Omental fat pad (tissue), 4 donors: ENCODE data around the gene ITGAV. TPM values are rescaled to one million over a fixed set of nuclear protein-coding genes. Genes with fewer than 3 reads are reported as not detected.

Experiments used
- ATAC-seq: fragments of 150-250 bp; one replicate; pipeline ENCODE4 v1.9.1; 2016; ENCODE audit warnings: mild to moderate bottlenecking, moderate library complexity; ENCODE audit not compliant: low FRiP score
- DNase-seq: peaks from one replicate; pipeline ENCODE4 v3.0.0-alpha.2; 2019; ENCODE audit warnings: low spot score
- CTCF ChIP-seq, 3 donors: fragments of 450-650 bp; IDR thresholded peaks; one replicate each; pipeline ENCODE4 v1.5.1; 2016 to 2017; ENCODE audit warnings: antibody characterized with exemption in 3 of 3, mild to moderate bottlenecking in 3 of 3, moderate library complexity in 2 of 3
- total RNA-seq, 4 donors: library from RNA; depleted of rRNA; stranded (reverse); fragments of >200 nt; gene quantifications; one replicate each; pipeline ENCODE4 v1.1.0, GENCODE V29; 2016

ITGAV gene
- total RNA-seq, 4 donors from 2014 or later, result 81.3 to 155 (median 111) TPM

DNA sequence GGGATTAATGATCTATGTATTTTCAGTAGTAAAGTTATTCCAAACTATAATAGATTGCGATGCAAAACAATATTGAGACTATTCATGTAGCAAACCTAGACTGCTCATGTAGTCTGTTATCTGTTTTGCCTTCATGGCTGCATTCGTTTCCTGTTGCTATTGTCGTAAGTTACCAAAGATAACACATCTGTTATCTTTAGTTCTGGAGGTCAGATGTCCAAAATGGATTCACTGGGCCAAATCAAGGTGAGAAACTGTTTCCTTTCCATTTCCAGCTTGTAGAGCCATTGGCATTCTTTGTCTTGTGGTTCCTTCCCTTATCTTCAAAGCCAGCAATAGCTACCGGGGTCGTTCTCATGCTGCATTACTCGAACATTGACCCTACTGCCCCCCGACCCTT is 20.9 kb downstream of the ITGAV start:
- ATAC-seq, result no peak
- DNase-seq, result no peak
- no peak for TF ChIP-seq CTCF (IDR thresholded peaks at IDR 0.05)

GRCh38 chr2:186611526-186611925 is 21.7 kb downstream of the ITGAV start:
- ATAC-seq (no peak), DNase-seq (no peak)
- TF ChIP-seq CTCF (IDR thresholded peaks at IDR 0.05), result no peak

- DNase-seq (no peak), ATAC-seq (no peak)
- TF ChIP-seq CTCF (IDR thresholded peaks at IDR 0.05), result no peak
Observed at GRCh38 chr2:186612026-186612425, 22.2 kb downstream of the ITGAV start.

DNA sequence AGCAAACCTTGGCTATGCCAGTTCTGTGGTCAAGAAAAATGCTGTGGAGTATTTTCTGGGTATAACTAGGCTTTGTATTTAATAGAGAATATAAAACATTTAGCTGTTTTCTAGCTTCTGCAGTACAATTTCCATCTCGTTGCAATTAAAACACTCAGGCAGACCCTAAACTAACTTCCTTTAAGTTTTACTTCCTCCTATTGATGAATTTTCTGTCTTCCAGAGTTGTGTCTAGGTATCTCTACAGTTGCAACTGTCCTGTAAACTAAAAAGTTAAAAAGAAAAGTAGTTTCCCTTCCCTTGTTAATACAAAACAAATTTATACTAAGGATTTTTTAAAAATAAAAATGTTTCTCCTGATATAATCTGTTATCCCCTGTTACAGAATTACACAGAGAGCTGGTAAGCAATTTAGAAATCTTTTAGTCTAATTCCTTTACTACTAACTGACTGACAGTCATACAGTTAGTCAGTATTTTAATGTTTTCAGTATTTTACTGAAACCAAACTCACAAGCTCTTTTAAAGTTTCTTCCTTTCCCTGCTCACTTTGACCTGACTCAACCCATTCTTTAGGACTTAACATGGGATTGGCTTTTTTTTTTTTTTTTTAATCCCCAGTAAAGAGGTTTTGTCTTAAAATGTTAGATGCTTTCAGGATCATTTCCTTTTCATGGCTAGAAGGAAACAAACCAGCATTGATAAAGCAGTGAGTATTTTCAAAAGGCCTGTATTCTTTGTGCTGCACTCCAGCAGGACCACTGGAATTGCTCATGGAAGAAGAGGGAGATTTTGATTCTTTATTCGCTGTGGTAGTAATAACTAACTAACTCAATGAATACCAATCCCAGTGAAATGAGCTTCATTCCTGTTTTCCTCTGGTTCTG is 22.9 kb downstream of the ITGAV start:
- DNase-seq (no peak), ATAC-seq (no peak)
- TF ChIP-seq CTCF (IDR thresholded peaks at IDR 0.05), result no peak

DNA sequence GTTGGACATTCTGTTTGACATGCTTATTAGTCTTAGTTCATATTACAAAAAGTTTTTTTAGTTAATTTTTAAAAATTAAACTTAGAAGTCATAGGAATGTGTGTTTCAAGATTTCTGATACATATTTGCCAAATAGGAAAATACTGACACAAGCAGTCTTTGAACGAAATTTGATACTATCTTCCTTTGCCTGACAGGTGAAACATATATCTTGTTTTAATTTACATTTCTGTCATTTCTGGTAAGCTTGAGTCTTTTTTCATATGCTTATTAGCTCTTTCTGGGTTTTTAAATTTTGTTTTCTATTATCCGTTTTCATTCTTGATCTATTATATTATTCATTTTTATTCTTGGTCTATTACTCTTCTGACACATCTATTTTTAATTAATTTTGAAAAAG is 24.5 kb downstream of the ITGAV start:
- no peak for DNase-seq
- no peak for TF ChIP-seq CTCF (IDR thresholded peaks at IDR 0.05)
- no peak for ATAC-seq

- DNase-seq, result no peak
- no peak for TF ChIP-seq CTCF (IDR thresholded peaks at IDR 0.05)
- no peak for ATAC-seq
Observed at GRCh38 chr2:186617148-186617547, 27.3 kb downstream of the ITGAV start.

DNA sequence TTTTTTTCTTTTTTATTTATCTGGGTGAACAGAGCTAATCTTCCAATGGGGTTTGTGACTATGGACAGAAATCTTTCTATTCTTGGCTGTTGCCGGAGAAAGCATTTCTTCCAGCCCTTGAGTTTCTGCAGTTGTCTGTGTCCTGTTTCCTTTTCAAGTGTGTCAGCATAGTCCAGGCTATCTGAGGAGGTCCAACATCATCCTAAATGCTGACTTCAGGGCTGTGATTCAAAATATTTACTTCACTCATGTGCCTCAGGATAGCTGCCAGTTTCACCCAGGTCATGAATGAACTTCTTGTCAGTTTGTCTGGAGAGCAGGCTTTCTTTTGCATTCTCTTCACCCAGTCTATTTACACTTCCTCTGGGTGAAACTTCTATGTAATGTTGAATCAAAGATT is 27.9 kb downstream of the ITGAV start:
- no peak for DNase-seq
- no peak for TF ChIP-seq CTCF (IDR thresholded peaks at IDR 0.05)
- no peak for ATAC-seq
